Stomach (tissue), 4 donors: ENCODE results near the gene SLC25A24.

Experiments
- EP300 ChIP-seq: sonication (generic); formaldehyde crosslinking; IDR thresholded peaks from one replicate; pipeline ENCODE4 v1.6.1; 2017; ENCODE audit warnings: antibody characterized with exemption
- POLR2A ChIP-seq, 4 donors: fragments of 450-650 bp; IDR thresholded peaks; one replicate each; pipeline ENCODE4 v1.6.1; 2016; ENCODE audit warnings: antibody characterized with exemption in 4 of 4, control low read depth in 2 of 4, mild to moderate bottlenecking in 1 of 4, moderate library complexity in 1 of 4
- POLR2AphosphoS5 ChIP-seq, 3 donors: sonication (generic); formaldehyde crosslinking; IDR thresholded peaks; one replicate each; pipeline ENCODE4 v1.6.1; 2016; ENCODE audit warnings: antibody characterized with exemption in 3 of 3
- TF ChIP-seq, protein P1 (sequence below), 7 experiments: fragments of 450-650 bp in 4 of 7; fragments of 200-600 bp in 3 of 7; sonication (generic) in 3 of 7; IDR thresholded peaks; one replicate each; pipeline ENCODE4 v1.5.1; 2016 to 2019; ENCODE audit warnings: antibody characterized with exemption in 7 of 7, control low read depth in 2 of 7, mild to moderate bottlenecking in 1 of 7

DNA sequence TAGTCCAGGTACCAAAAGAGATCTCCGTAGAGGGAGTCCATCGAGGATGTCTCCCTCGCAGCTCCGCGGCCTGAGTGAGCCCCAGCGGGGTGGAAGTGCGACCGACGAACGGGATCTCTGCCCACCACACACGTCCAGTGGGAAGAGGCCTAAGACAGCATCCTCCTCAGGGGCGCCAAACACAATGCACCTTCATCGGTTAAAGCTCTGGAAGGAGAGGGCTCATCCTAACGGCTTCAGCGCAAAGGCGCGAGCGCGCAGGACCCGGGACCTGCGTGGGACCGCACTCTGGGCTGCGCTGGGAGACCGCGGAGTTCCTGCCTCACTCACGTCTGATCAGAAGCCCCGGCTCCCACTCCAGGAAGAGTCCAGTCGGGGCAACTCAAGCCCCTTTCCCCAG, 7.6 kb downstream of the SLC25A24 start:
- TF ChIP-seq, protein P1, sequence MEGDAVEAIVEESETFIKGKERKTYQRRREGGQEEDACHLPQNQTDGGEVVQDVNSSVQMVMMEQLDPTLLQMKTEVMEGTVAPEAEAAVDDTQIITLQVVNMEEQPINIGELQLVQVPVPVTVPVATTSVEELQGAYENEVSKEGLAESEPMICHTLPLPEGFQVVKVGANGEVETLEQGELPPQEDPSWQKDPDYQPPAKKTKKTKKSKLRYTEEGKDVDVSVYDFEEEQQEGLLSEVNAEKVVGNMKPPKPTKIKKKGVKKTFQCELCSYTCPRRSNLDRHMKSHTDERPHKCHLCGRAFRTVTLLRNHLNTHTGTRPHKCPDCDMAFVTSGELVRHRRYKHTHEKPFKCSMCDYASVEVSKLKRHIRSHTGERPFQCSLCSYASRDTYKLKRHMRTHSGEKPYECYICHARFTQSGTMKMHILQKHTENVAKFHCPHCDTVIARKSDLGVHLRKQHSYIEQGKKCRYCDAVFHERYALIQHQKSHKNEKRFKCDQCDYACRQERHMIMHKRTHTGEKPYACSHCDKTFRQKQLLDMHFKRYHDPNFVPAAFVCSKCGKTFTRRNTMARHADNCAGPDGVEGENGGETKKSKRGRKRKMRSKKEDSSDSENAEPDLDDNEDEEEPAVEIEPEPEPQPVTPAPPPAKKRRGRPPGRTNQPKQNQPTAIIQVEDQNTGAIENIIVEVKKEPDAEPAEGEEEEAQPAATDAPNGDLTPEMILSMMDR (IDR thresholded peaks at IDR 0.05) = no peak
- no peak for TF ChIP-seq POLR2A (IDR thresholded peaks at IDR 0.05)
- TF ChIP-seq POLR2AphosphoS5 (IDR thresholded peaks at IDR 0.05) = no peak
- no peak for TF ChIP-seq EP300
